ENCODE data around the gene XCL1.
A peak's percentile ranks its signal among the peaks of the same experiment; 100 is the strongest.

The XCL1 gene

GRCh38 chr1:168606096-168606495, 29.7 kb downstream of the XCL1 start:
- no peak for DNase-seq (ENCODE audit: low read depth)

- no peak for DNase-seq (ENCODE audit: low read depth)
Observed at GRCh38 chr1:168607872-168608428, 31.5 kb downstream of the XCL1 start.

- DNase-seq (ENCODE audit: low read depth), result peak; percentile 15
Observed at GRCh38 chr1:168608796-168609715, 32.7 kb downstream of the XCL1 start.

- no peak for DNase-seq (ENCODE audit: low read depth)
Observed at GRCh38 chr1:168609741-168610510, 33.5 kb downstream of the XCL1 start.

GRCh38 chr1:168613038-168613451, 36.6 kb downstream of the XCL1 start:
- no peak for DNase-seq (ENCODE audit: low read depth)

GRCh38 chr1:168613691-168614231, 37.4 kb downstream of the XCL1 start:
- no peak for DNase-seq (ENCODE audit: low read depth)

GRCh38 chr1:168614235-168614634, 37.8 kb downstream of the XCL1 start:
- no peak for DNase-seq (ENCODE audit: low read depth)

GRCh38 chr1:168615965-168616364, 39.6 kb downstream of the XCL1 start:
- DNase-seq (ENCODE audit: low read depth), result no peak

GRCh38 chr1:168617974-168618750, 41.8 kb downstream of the XCL1 start:
- DNase-seq (ENCODE audit: low read depth), result no peak

GRCh38 chr1:168618886-168619285, 42.5 kb downstream of the XCL1 start:
- DNase-seq (ENCODE audit: low read depth), result no peak

GRCh38 chr1:168621356-168621755, 45.0 kb downstream of the XCL1 start:
- DNase-seq (ENCODE audit: low read depth), result peak; percentile 57

GRCh38 chr1:168623003-168623828, 46.8 kb downstream of the XCL1 start:
- DNase-seq (ENCODE audit: low read depth), result peak; percentile 69

GRCh38 chr1:168623831-168624230, 47.4 kb downstream of the XCL1 start:
- DNase-seq (ENCODE audit: low read depth), result no peak

GRCh38 chr1:168626326-168626725, 49.9 kb downstream of the XCL1 start:
- no peak for DNase-seq (ENCODE audit: low read depth)

GRCh38 chr1:168627370-168627769, 51.0 kb downstream of the XCL1 start:
- no peak for DNase-seq (ENCODE audit: low read depth)

GRCh38 chr1:168628807-168629206, 52.4 kb downstream of the XCL1 start:
- peak; percentile 31 for DNase-seq (ENCODE audit: low read depth)

- no peak for DNase-seq (ENCODE audit: low read depth)
Observed at GRCh38 chr1:168629466-168629865, 53.1 kb downstream of the XCL1 start.

Data from EH (cell line).